GM21447 (cell line): ENCODE data around the gene TBX2.
"Not testable (repeated sequence)": the region's sequence is repeated elsewhere in the genome, so short reads cannot be mapped to it uniquely, and the experiment has no call there.

ENCODE experiments used
- ATAC-seq: cut with Tn5 transposase; IDR thresholded peaks from one replicate; pipeline ENCODE4 v1.9.1; 2021; ENCODE audit not compliant: unreplicated experiment

Gene TBX2

GRCh38 chr17:61427567-61427966 lies 27.9 kb downstream of the TBX2 start:
- ATAC-seq = no peak

GRCh38 chr17:61429274-61429673 lies 29.6 kb downstream of the TBX2 start:
- no peak for ATAC-seq

- not testable (repeated sequence) for ATAC-seq
Measured at GRCh38 chr17:61429831-61430230, 30.2 kb downstream of the TBX2 start.

- no peak for ATAC-seq
Measured at GRCh38 chr17:61431594-61432311, 32.1 kb downstream of the TBX2 start.

GRCh38 chr17:61436273-61436672 lies 36.6 kb downstream of the TBX2 start:
- ATAC-seq = no peak

- no peak for ATAC-seq
Measured at GRCh38 chr17:61436995-61437704, 37.5 kb downstream of the TBX2 start.

- no peak for ATAC-seq
Measured at GRCh38 chr17:61440697-61441096, 41.1 kb downstream of the TBX2 start.

- ATAC-seq = not testable (repeated sequence)
Measured at GRCh38 chr17:61441507-61441906, 41.9 kb downstream of the TBX2 start.

GRCh38 chr17:61442136-61442775 lies 42.6 kb downstream of the TBX2 start:
- ATAC-seq = no peak

GRCh38 chr17:61442878-61443474 lies 43.3 kb downstream of the TBX2 start:
- ATAC-seq = no peak

- no peak for ATAC-seq
Measured at GRCh38 chr17:61443475-61443882, 43.8 kb downstream of the TBX2 start.

- ATAC-seq = no peak
Measured at GRCh38 chr17:61444075-61444474, 44.4 kb downstream of the TBX2 start.

- no peak for ATAC-seq
Measured at GRCh38 chr17:61444831-61445230, 45.2 kb downstream of the TBX2 start.

GRCh38 chr17:61447358-61447757 lies 47.7 kb downstream of the TBX2 start:
- no peak for ATAC-seq

- ATAC-seq = no peak
Measured at GRCh38 chr17:61448042-61448441, 48.4 kb downstream of the TBX2 start.

GRCh38 chr17:61449140-61449539 lies 49.5 kb downstream of the TBX2 start:
- not testable (repeated sequence) for ATAC-seq

GRCh38 chr17:61449707-61450640 lies 50.3 kb downstream of the TBX2 start:
- no peak for ATAC-seq

GRCh38 chr17:61450641-61451537 lies 51.2 kb downstream of the TBX2 start:
- no peak for ATAC-seq

- ATAC-seq = no peak
Measured at GRCh38 chr17:61451538-61452300, 52.1 kb downstream of the TBX2 start.
